Activated T-helper 1 cell treated with anti-CD3 and anti-CD28 coated beads, Interleukin-12 subunit alpha, Interleukin-12 subunit beta, Interleukin-2, Interleukin-4 antibody, amounts not matched to agents 30 ng/mL and 10 ng/mL and 1 ng/mL, durations not matched to agents 14 hours and 24 hours and 36 hours (primary cell): ENCODE data around the gene PAPOLB. TPM values are rescaled to one million over a fixed set of nuclear protein-coding genes. Genes with fewer than 3 reads are reported as not detected.

Source experiments
- DNase-seq: peaks from one replicate; pipeline ENCODE4 v3.0.0; 2021; ENCODE audit warnings: low spot score
- H3K27ac Mint-ChIP-seq: one replicate; pipeline ENCODE4 v1.8.0; 2021; ENCODE audit warnings: mild to moderate bottlenecking, mixed read lengths
- H3K27me3 Mint-ChIP-seq: one replicate; pipeline ENCODE4 v1.8.0; 2022; ENCODE audit warnings: mild to moderate bottlenecking, moderate library complexity, mixed read lengths; ENCODE audit not compliant: insufficient read depth
- H3K36me3 Mint-ChIP-seq: one replicate; pipeline ENCODE4 v1.8.0; 2021; ENCODE audit warnings: low read depth, mixed read lengths
- H3K4me1 Mint-ChIP-seq: one replicate; pipeline ENCODE4 v1.8.0; 2021; ENCODE audit warnings: low read depth, mixed read lengths
- H3K4me3 Mint-ChIP-seq: one replicate; pipeline ENCODE4 v1.8.0; 2021; ENCODE audit warnings: mild to moderate bottlenecking, moderate library complexity, mixed read lengths
- H3K9me3 Mint-ChIP-seq: one replicate; pipeline ENCODE4 v1.8.0; 2021; ENCODE audit warnings: mixed read lengths
- intact Hi-C: fragments of 100-400 bp; cut with micrococcal nuclease; formaldehyde crosslinking; loops from one replicate; pipeline ENCODE4 v1.15.1; 2024
- total RNA-seq: library from RNA; stranded (reverse); gene quantifications from 2 replicates; pipeline ENCODE4 v1.2.3, GENCODE V29; 2022

Gene PAPOLB
- total RNA-seq, 1 donor from 2014 or later, result not detected

- Mint-ChIP-seq H3K4me3 (no peak overlapping the region), H3K27me3 (peaks cover 26% of the 10 kb centered on the region), H3K4me1 (peaks cover 8% of the 10 kb centered on the region), H3K36me3 (no peaks in the 10 kb centered on the region), H3K9me3 (no peaks in the 10 kb centered on the region), H3K27ac (no peak overlapping the region)
- intact Hi-C loops, result loop anchor here (10.0 kb wide), 1 partner anchor 271 kb away; no protein-coding TSS in a partner anchor
- no peak for DNase-seq
Measured at GRCh38 chr7:4885317-4885807, 23.5 kb upstream of the PAPOLB start.

- Mint-ChIP-seq H3K36me3 (no peaks in the 10 kb centered on the region), H3K27ac (no peak overlapping the region), H3K4me1 (peaks cover 8% of the 10 kb centered on the region), H3K27me3 (peaks cover 26% of the 10 kb centered on the region), H3K9me3 (no peaks in the 10 kb centered on the region), H3K4me3 (no peak overlapping the region)
- intact Hi-C loops, result loop anchor here (10.0 kb wide), 1 partner anchor 269 kb away; no protein-coding TSS in a partner anchor
- DNase-seq, result no peak
Measured at GRCh38 chr7:4884164-4884563, 22.3 kb upstream of the PAPOLB start.

GRCh38 chr7:4883372-4884144, 21.7 kb upstream of the PAPOLB start, which contains the start of gene RADIL:
Gene RADIL, minus strand, starts transcription at chr7:4883716. Its CDS starts 5,577 bp downstream, at chr7:4878139.
- peaks cover 8% of the 10 kb centered on the region for H3K4me1 Mint-ChIP-seq
- intact Hi-C loops, result loop anchor here (1.0 to 10.0 kb wide), 3 partner anchors 85 to 269 kb away; no protein-coding TSS in a partner anchor
- no peaks in the 10 kb centered on the region for H3K9me3 Mint-ChIP-seq
- peaks cover 26% of the 10 kb centered on the region for H3K27me3 Mint-ChIP-seq
- peak; percentile 77 for DNase-seq
- H3K36me3 Mint-ChIP-seq, result no peaks in the 10 kb centered on the region
- H3K27ac Mint-ChIP-seq, result no peak within 1 kb of the TSS
- peak within 1 kb of the TSS; percentile 34 for H3K4me3 Mint-ChIP-seq

GRCh38 chr7:4883033-4883371, 21.2 kb upstream of the PAPOLB start:
- peak overlapping the region; percentile 34 for H3K4me3 Mint-ChIP-seq
- no peaks in the 10 kb centered on the region for H3K36me3 Mint-ChIP-seq
- no peak overlapping the region for H3K27ac Mint-ChIP-seq

GRCh38 chr7:4882169-4883032, 20.6 kb upstream of the PAPOLB start:
- peaks cover 26% of the 10 kb centered on the region for H3K27me3 Mint-ChIP-seq
- peak overlapping the region; percentile 34 for H3K4me3 Mint-ChIP-seq
- H3K36me3 Mint-ChIP-seq, result no peaks in the 10 kb centered on the region
- no peak for DNase-seq
- no peak overlapping the region for H3K27ac Mint-ChIP-seq
- H3K9me3 Mint-ChIP-seq, result no peaks in the 10 kb centered on the region
- intact Hi-C loops, result loop anchor here (1.0 to 10.0 kb wide), 3 partner anchors 84 to 268 kb away; no protein-coding TSS in a partner anchor
- H3K4me1 Mint-ChIP-seq, result peaks cover 8% of the 10 kb centered on the region

More at GRCh38 chr7:4883033-4883371, 21.2 kb upstream of the PAPOLB start:
- intact Hi-C loops, result loop anchor here (1.0 to 10.0 kb wide), 3 partner anchors 84 to 268 kb away; no protein-coding TSS in a partner anchor
- no peaks in the 10 kb centered on the region for H3K9me3 Mint-ChIP-seq
- H3K4me1 Mint-ChIP-seq, result peaks cover 8% of the 10 kb centered on the region
- no peak for DNase-seq
- H3K27me3 Mint-ChIP-seq, result peaks cover 26% of the 10 kb centered on the region

- Mint-ChIP-seq H3K27ac (no peak overlapping the region), H3K9me3 (no peaks in the 10 kb centered on the region), H3K36me3 (no peaks in the 10 kb centered on the region), H3K4me1 (peaks cover 8% of the 10 kb centered on the region), H3K4me3 (no peak overlapping the region), H3K27me3 (peaks cover 25% of the 10 kb centered on the region)
- intact Hi-C loops, result loop anchor here (10.0 kb wide), 1 partner anchor 265 kb away; no protein-coding TSS in a partner anchor
- DNase-seq, result no peak
Measured at GRCh38 chr7:4880218-4880617, 18.4 kb upstream of the PAPOLB start.

- intact Hi-C loops, result loop anchor here (10.0 kb wide), 1 partner anchor 265 kb away; no protein-coding TSS in a partner anchor
- Mint-ChIP-seq H3K27ac (no peak overlapping the region), H3K4me1 (peaks cover 8% of the 10 kb centered on the region), H3K9me3 (no peaks in the 10 kb centered on the region), H3K27me3 (peaks cover 24% of the 10 kb centered on the region), H3K36me3 (no peaks in the 10 kb centered on the region), H3K4me3 (no peak overlapping the region)
- DNase-seq, result no peak
Measured at GRCh38 chr7:4879396-4880081, 17.7 kb upstream of the PAPOLB start.

GRCh38 chr7:4878336-4879335, 16.8 kb upstream of the PAPOLB start:
- no peak overlapping the region for H3K27ac Mint-ChIP-seq

GRCh38 chr7:4876586-4876985, 14.8 kb upstream of the PAPOLB start:
- DNase-seq, result no peak
- no peaks in the 10 kb centered on the region for H3K9me3 Mint-ChIP-seq
- H3K36me3 Mint-ChIP-seq, result no peaks in the 10 kb centered on the region
- no peak overlapping the region for H3K4me3 Mint-ChIP-seq
- intact Hi-C loops, result no loop called here
- no peak overlapping the region for H3K27ac Mint-ChIP-seq
- H3K27me3 Mint-ChIP-seq, result peaks cover 6% of the 10 kb centered on the region
- H3K4me1 Mint-ChIP-seq, result no peaks in the 10 kb centered on the region

More at GRCh38 chr7:4878336-4879335, 16.8 kb upstream of the PAPOLB start:
- Mint-ChIP-seq H3K27me3 (peaks cover 19% of the 10 kb centered on the region), H3K4me3 (no peak overlapping the region), H3K4me1 (peaks cover 8% of the 10 kb centered on the region), H3K36me3 (no peaks in the 10 kb centered on the region), H3K9me3 (no peaks in the 10 kb centered on the region)
- DNase-seq, result no peak
- intact Hi-C loops, result no loop called here

- Mint-ChIP-seq H3K27ac (no peak overlapping the region), H3K36me3 (no peaks in the 10 kb centered on the region), H3K9me3 (no peaks in the 10 kb centered on the region), H3K4me3 (no peak overlapping the region), H3K4me1 (no peaks in the 10 kb centered on the region), H3K27me3 (peaks cover 8% of the 10 kb centered on the region)
- intact Hi-C loops, result no loop called here
- DNase-seq, result no peak
Measured at GRCh38 chr7:4875391-4875790, 13.6 kb upstream of the PAPOLB start.

GRCh38 chr7:4873071-4873944, 11.5 kb upstream of the PAPOLB start:
- DNase-seq, result no peak
- H3K27me3 Mint-ChIP-seq, result peaks cover 10% of the 10 kb centered on the region
- H3K4me3 Mint-ChIP-seq, result no peak overlapping the region
- H3K4me1 Mint-ChIP-seq, result no peaks in the 10 kb centered on the region
- no peaks in the 10 kb centered on the region for H3K9me3 Mint-ChIP-seq
- H3K27ac Mint-ChIP-seq, result no peak overlapping the region
- no peaks in the 10 kb centered on the region for H3K36me3 Mint-ChIP-seq
- intact Hi-C loops, result no loop called here
